Measurements from ENCODE around the gene VSX2. TPM values are rescaled to one million over a fixed set of nuclear protein-coding genes. Genes with fewer than 3 reads are reported as not detected.

VSX2 gene
- total RNA-seq, 1 experiment from 2014 or later = not detected

DNA sequence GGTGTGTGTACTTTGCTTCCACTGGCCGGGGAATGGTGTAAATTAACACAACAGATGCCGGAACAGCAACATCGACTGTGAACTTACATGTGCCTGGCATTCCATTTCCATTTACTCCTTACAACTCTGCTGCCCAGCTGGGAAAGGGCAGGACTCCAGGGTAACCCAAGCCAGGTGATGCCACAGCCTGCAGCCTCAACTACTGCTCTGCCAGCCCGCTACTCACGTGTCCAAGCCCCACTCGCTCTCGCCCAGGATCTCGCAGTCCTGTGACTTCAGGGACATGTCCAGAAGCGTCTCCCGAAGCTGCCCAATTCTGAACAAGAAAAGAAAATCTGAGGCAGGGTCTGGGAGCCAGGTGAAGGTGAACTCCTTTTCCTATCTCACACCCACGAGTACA lies 52.8 kb downstream of the VSX2 start:
- WGBS (ENCODE audit: extremely low coverage, insufficient read length, low lambda C conversion rate) = no CpG with 5 or more reads among the region's 11 CpGs
- H3K9me3 Mint-ChIP-seq = no peaks in the 10 kb centered on the region
- DNase-seq = no peak
- H4K5ac ChIP-seq (ENCODE audit: insufficient read length, low read depth, low read length) = no peak overlapping the region
- H3K56ac ChIP-seq (ENCODE audit: insufficient read length, low read depth, low read length) = no peak overlapping the region
- no peak overlapping the region for H2BK5ac ChIP-seq (ENCODE audit: insufficient read length, low read length)
- no peaks in the 10 kb centered on the region for H3K27me3 ChIP-seq (ENCODE audit: insufficient read depth, low read length)
- H2BK12ac ChIP-seq (ENCODE audit: insufficient read length, low read depth, low read length) = no peak overlapping the region
- H3K4me3 Mint-ChIP-seq = no peak overlapping the region
- no peaks in the 10 kb centered on the region; the same call in 1 of the 2 replicates for H3K4me1 ChIP-seq (ENCODE audit: insufficient read depth, low read length)
- H2AFZ ChIP-seq (ENCODE audit: low read length) = no peak overlapping the region
- no peak overlapping the region for H2BK15ac ChIP-seq (ENCODE audit: low read depth, low read length)
- H4K20me1 ChIP-seq (ENCODE audit: control insufficient read depth, insufficient read depth, insufficient read length) = no peaks in the 10 kb centered on the region
- H4K91ac ChIP-seq (ENCODE audit: insufficient read length, low read depth, low read length) = no peak overlapping the region
- H3K14ac ChIP-seq (ENCODE audit: insufficient read depth, low read length) = no peak overlapping the region
- H3K27ac ChIP-seq (ENCODE audit: insufficient read length, low read depth, low read length) = no peak overlapping the region
- peaks cover 32 to 81% (median 80%) of the 10 kb centered on the region in 3 experiments for H3K36me3 Mint-ChIP-seq (ENCODE audit: insufficient read depth in 1 of 3, low read depth in 3 of 3)
- H3T11ph ChIP-seq (ENCODE audit: low read length) = no peak overlapping the region
- H2BK20ac ChIP-seq (ENCODE audit: low read depth, low read length, poor library complexity, severe bottlenecking) = no peak overlapping the region
- no peak overlapping the region for H3K4ac ChIP-seq (ENCODE audit: low read depth, low read length)
- H3K4me2 ChIP-seq (ENCODE audit: insufficient read depth, insufficient read length, low read length) = no peak overlapping the region
- TF ChIP-seq, protein P1, sequence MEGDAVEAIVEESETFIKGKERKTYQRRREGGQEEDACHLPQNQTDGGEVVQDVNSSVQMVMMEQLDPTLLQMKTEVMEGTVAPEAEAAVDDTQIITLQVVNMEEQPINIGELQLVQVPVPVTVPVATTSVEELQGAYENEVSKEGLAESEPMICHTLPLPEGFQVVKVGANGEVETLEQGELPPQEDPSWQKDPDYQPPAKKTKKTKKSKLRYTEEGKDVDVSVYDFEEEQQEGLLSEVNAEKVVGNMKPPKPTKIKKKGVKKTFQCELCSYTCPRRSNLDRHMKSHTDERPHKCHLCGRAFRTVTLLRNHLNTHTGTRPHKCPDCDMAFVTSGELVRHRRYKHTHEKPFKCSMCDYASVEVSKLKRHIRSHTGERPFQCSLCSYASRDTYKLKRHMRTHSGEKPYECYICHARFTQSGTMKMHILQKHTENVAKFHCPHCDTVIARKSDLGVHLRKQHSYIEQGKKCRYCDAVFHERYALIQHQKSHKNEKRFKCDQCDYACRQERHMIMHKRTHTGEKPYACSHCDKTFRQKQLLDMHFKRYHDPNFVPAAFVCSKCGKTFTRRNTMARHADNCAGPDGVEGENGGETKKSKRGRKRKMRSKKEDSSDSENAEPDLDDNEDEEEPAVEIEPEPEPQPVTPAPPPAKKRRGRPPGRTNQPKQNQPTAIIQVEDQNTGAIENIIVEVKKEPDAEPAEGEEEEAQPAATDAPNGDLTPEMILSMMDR (conservative IDR thresholded peaks at IDR 0.05) = no peak
- no peak overlapping the region for H3K9ac ChIP-seq (ENCODE audit: extremely low read depth, insufficient read length, low read length)
- peaks cover 3% of the 10 kb centered on the region for H3K79me1 ChIP-seq (ENCODE audit: insufficient read depth, low read depth, low read length, poor library complexity, severe bottlenecking)
- no peak overlapping the region for H3K23ac ChIP-seq (ENCODE audit: insufficient read length, low read depth, low read length)
- H3K79me2 ChIP-seq (ENCODE audit: insufficient read depth, low read length) = no peaks in the 10 kb centered on the region
- no peak overlapping the region for H3K18ac ChIP-seq (ENCODE audit: insufficient read length, low read depth, low read length)
- H3K9me3 ChIP-seq (ENCODE audit: control insufficient read depth, low read depth, low read length) = no peaks in the 10 kb centered on the region
- H3K23me2 ChIP-seq (ENCODE audit: insufficient read length, low read depth, low read length, poor library complexity, severe bottlenecking) = no peaks in the 10 kb centered on the region
- H3K27me3 Mint-ChIP-seq (ENCODE audit: low read depth) = no peaks in the 10 kb centered on the region; the same call in 1 of the 2 replicates
- no peak overlapping the region for H2BK120ac ChIP-seq (ENCODE audit: low read depth, low read length, poor library complexity, severe bottlenecking)
- H3K4me1 Mint-ChIP-seq = peaks cover 10 to 13% of the 10 kb centered on the region in 2 experiments
- H4K8ac ChIP-seq (replicated peaks; ENCODE audit: insufficient read length, low read depth, low read length) = no peak overlapping the region
- no peak overlapping the region for H3K27ac Mint-ChIP-seq
- H2AK5ac ChIP-seq (ENCODE audit: insufficient read length, low read length) = no peak overlapping the region

Measured in H9 (cell line).